ENCODE results near the gene SNX20.

SNX20 gene

GRCh38 chr16:50681021-50681885 is at the start of gene SNX20:
Gene SNX20, minus strand, starts transcription at chr16:50681312. Its CDS starts 3,786 bp downstream, at chr16:50677526.
- H3K4me3 ChIP-seq (ENCODE audit: low read length), result peak within 1 kb of the TSS; percentile 77
- no peak for TF ChIP-seq ZNF274 (IDR thresholded peaks at IDR 0.05; ENCODE audit: low read depth, low read length)

- TF ChIP-seq ZNF274 (IDR thresholded peaks at IDR 0.05; ENCODE audit: low read depth, low read length), result no peak
Measured at GRCh38 chr16:50724306-50724705, 43.2 kb upstream of the SNX20 start.

GRCh38 chr16:50722960-50723359 is 41.8 kb upstream of the SNX20 start:
- TF ChIP-seq ZNF274 (IDR thresholded peaks at IDR 0.05; ENCODE audit: low read depth, low read length), result no peak
- H3K4me3 ChIP-seq (ENCODE audit: low read length), result no peak overlapping the region

More at GRCh38 chr16:50724306-50724705, 43.2 kb upstream of the SNX20 start:
- H3K4me3 ChIP-seq (ENCODE audit: low read length), result no peak overlapping the region

GRCh38 chr16:50722405-50722737 is 41.3 kb upstream of the SNX20 start:
- H3K4me3 ChIP-seq (ENCODE audit: low read length), result no peak overlapping the region
- no peak for TF ChIP-seq ZNF274 (IDR thresholded peaks at IDR 0.05; ENCODE audit: low read depth, low read length)

GRCh38 chr16:50721549-50722404 is 40.7 kb upstream of the SNX20 start:
- H3K4me3 ChIP-seq (ENCODE audit: low read length), result no peak overlapping the region
- TF ChIP-seq ZNF274 (IDR thresholded peaks at IDR 0.05; ENCODE audit: low read depth, low read length), result no peak

- H3K4me3 ChIP-seq (ENCODE audit: low read length), result no peak overlapping the region
- no peak for TF ChIP-seq ZNF274 (IDR thresholded peaks at IDR 0.05; ENCODE audit: low read depth, low read length)
Measured at GRCh38 chr16:50719401-50720337, 38.6 kb upstream of the SNX20 start.

GRCh38 chr16:50718761-50719400 is 37.8 kb upstream of the SNX20 start:
- TF ChIP-seq ZNF274 (IDR thresholded peaks at IDR 0.05; ENCODE audit: low read depth, low read length), result no peak
- no peak overlapping the region for H3K4me3 ChIP-seq (ENCODE audit: low read length)

- no peak for TF ChIP-seq ZNF274 (IDR thresholded peaks at IDR 0.05; ENCODE audit: low read depth, low read length)
- no peak overlapping the region for H3K4me3 ChIP-seq (ENCODE audit: low read length)
Measured at GRCh38 chr16:50718061-50718760, 37.1 kb upstream of the SNX20 start.

GRCh38 chr16:50717494-50717893 is 36.4 kb upstream of the SNX20 start:
- H3K4me3 ChIP-seq (ENCODE audit: low read length), result no peak overlapping the region
- TF ChIP-seq ZNF274 (IDR thresholded peaks at IDR 0.05; ENCODE audit: low read depth, low read length), result no peak

- no peak for TF ChIP-seq ZNF274 (IDR thresholded peaks at IDR 0.05; ENCODE audit: low read depth, low read length)
Measured at GRCh38 chr16:50717091-50717490, 36.0 kb upstream of the SNX20 start.

GRCh38 chr16:50712956-50713355 is 31.8 kb upstream of the SNX20 start:
- no peak overlapping the region for H3K4me3 ChIP-seq (ENCODE audit: low read length)
- TF ChIP-seq ZNF274 (IDR thresholded peaks at IDR 0.05; ENCODE audit: low read depth, low read length), result no peak

More at GRCh38 chr16:50717091-50717490, 36.0 kb upstream of the SNX20 start:
- H3K4me3 ChIP-seq (ENCODE audit: low read length), result no peak overlapping the region

- no peak for TF ChIP-seq ZNF274 (IDR thresholded peaks at IDR 0.05; ENCODE audit: low read depth, low read length)
- no peak overlapping the region for H3K4me3 ChIP-seq (ENCODE audit: low read length)
Measured at GRCh38 chr16:50712560-50712898, 31.4 kb upstream of the SNX20 start.
